ENCODE data around the gene MRPL50.

MRPL50 gene

GRCh38 chr9:101440714-101441230 lies 42.4 kb upstream of the MRPL50 start:
- H3K4me3 ChIP-seq (ENCODE audit: control insufficient read depth, low read depth, low read length), result no peak overlapping the region
- TF ChIP-seq CTCF (conservative IDR thresholded peaks at IDR 0.05; ENCODE audit: control insufficient read depth, insufficient read depth, low read depth, low read length), result no peak
- no peak for DNase-seq (ENCODE audit: low read depth)

GRCh38 chr9:101438523-101438922 lies 40.1 kb upstream of the MRPL50 start:
- no peak for DNase-seq (ENCODE audit: low read depth)
- no peak for TF ChIP-seq CTCF (conservative IDR thresholded peaks at IDR 0.05; ENCODE audit: control insufficient read depth, insufficient read depth, low read depth, low read length)
- no peak overlapping the region for H3K4me3 ChIP-seq (ENCODE audit: control insufficient read depth, low read depth, low read length)

GRCh38 chr9:101437806-101438232 lies 39.4 kb upstream of the MRPL50 start:
- no peak for TF ChIP-seq CTCF (conservative IDR thresholded peaks at IDR 0.05; ENCODE audit: control insufficient read depth, insufficient read depth, low read depth, low read length)
- peak; percentile 29 for DNase-seq (ENCODE audit: low read depth)
- no peak overlapping the region for H3K4me3 ChIP-seq (ENCODE audit: control insufficient read depth, low read depth, low read length)

- no peak within 1 kb of the TSS for H3K4me3 ChIP-seq (ENCODE audit: control insufficient read depth, low read depth, low read length)
- DNase-seq (ENCODE audit: low read depth), result no peak
- no peak for TF ChIP-seq CTCF (conservative IDR thresholded peaks at IDR 0.05; ENCODE audit: control insufficient read depth, insufficient read depth, low read depth, low read length)
These were observed 37.2 kb upstream of the MRPL50 start, which contains the start of gene ALDOB for GRCh38 chr9:101435601-101436079. Gene ALDOB (minus strand): TSS chr9:101435774. CDS start chr9:101430887, 4,887 bp downstream.

- DNase-seq (ENCODE audit: low read depth), result no peak
- H3K4me3 ChIP-seq (ENCODE audit: control insufficient read depth, low read depth, low read length), result no peak overlapping the region
- no peak for TF ChIP-seq CTCF (conservative IDR thresholded peaks at IDR 0.05; ENCODE audit: control insufficient read depth, insufficient read depth, low read depth, low read length)
These were observed 36.6 kb upstream of the MRPL50 start for GRCh38 chr9:101434998-101435397.

- no peak for TF ChIP-seq CTCF (conservative IDR thresholded peaks at IDR 0.05; ENCODE audit: control insufficient read depth, insufficient read depth, low read depth, low read length)
- H3K4me3 ChIP-seq (ENCODE audit: control insufficient read depth, low read depth, low read length), result no peak overlapping the region
- no peak for DNase-seq (ENCODE audit: low read depth)
These were observed 34.8 kb upstream of the MRPL50 start for GRCh38 chr9:101433229-101433628.

GRCh38 chr9:101432740-101433139 lies 34.3 kb upstream of the MRPL50 start:
- no peak for DNase-seq (ENCODE audit: low read depth)
- TF ChIP-seq CTCF (conservative IDR thresholded peaks at IDR 0.05; ENCODE audit: control insufficient read depth, insufficient read depth, low read depth, low read length), result no peak

More at GRCh38 chr9:101432740-101433139, 34.3 kb upstream of the MRPL50 start:
- no peak overlapping the region for H3K4me3 ChIP-seq (ENCODE audit: control insufficient read depth, low read depth, low read length)
